SK-N-SH (cell line): ENCODE data around the gene OR10A3.

Experiments used
- EP300 ChIP-seq, 2 experiments: IDR thresholded peaks; 2 replicates each; pipeline versions ENCODE4 v1.4.0 to v1.6.1; 2012; ENCODE audit warnings: borderline replicate concordance in 1 of 2, low read depth in 1 of 2, low read length in 1 of 2
- POLR2AphosphoS5 ChIP-seq: IDR thresholded peaks from 2 replicates; pipeline ENCODE4 v1.6.1; 2012; ENCODE audit warnings: low read depth, low read length

- TF ChIP-seq EP300 (IDR thresholded peaks at IDR 0.05; ENCODE audit: borderline replicate concordance in 1 of 2, low read depth in 1 of 2, low read length in 1 of 2) = no peak
- TF ChIP-seq POLR2AphosphoS5 = no peak
Observed at GRCh38 chr11:7890417-7891172, 50.9 kb downstream of the OR10A3 start.
